IMR-90 (cell line): ENCODE measurements around the gene HBM. TPM values are rescaled to one million over a fixed set of nuclear protein-coding genes. Genes with fewer than 3 reads are reported as not detected.

ENCODE experiments used
- ATAC-seq: fragments of 200-7000 bp; cut with Tn5 transposase; 2 replicates; pipeline ENCODE4 v1.9.1; 2020; ENCODE audit warnings: low read depth, mild to moderate bottlenecking, moderate library complexity
- BruUV-seq: library from RNA; stranded (reverse); fragments of 400-500 nt; replicated peaks from 2 replicates; lab custom pipeline; 2021; lab: Mats Ljungman, UMichigan
- CTCF ChIA-PET: fragments of 300-600 bp; formaldehyde crosslinking; extraction: SDS; loops from one replicate; lab custom pipeline; 2021; ENCODE audit warnings: antibody characterized with exemption; lab: Yijun Ruan, JAX
- POLR2A ChIA-PET: fragments of 300-600 bp; sonication (Branson Sonifier 250); formaldehyde crosslinking; loops from one replicate; lab custom pipeline; 2022; ENCODE audit warnings: antibody characterized with exemption; ENCODE audit not compliant: unreplicated experiment; lab: Charles Lee
- DNase-seq: peaks from one replicate; pipeline ENCODE4 v3.0.0; 2013
- H2AFZ ChIP-seq: replicated peaks from 2 replicates; pipeline ENCODE3; 2013; ENCODE audit warnings: low read length, mild to moderate bottlenecking; ENCODE audit not compliant: poor library complexity
- H2AK5ac ChIP-seq: 2 replicates; pipeline ENCODE4 v1.6.1; 2013; ENCODE audit warnings: low read depth, low read length, inconsistent platforms
- H2AK9ac ChIP-seq: replicated peaks from 2 replicates; pipeline ENCODE3; 2013; ENCODE audit warnings: mild to moderate bottlenecking, low read depth, low read length, moderate library complexity; ENCODE audit not compliant: poor library complexity
- H2BK120ac ChIP-seq: 2 replicates; pipeline ENCODE4 v1.6.1; 2013; ENCODE audit warnings: low read depth, low read length, inconsistent platforms
- H2BK15ac ChIP-seq: 3 replicates; pipeline ENCODE4 v1.6.1; 2013; ENCODE audit warnings: low read depth, low read length, inconsistent platforms
- H2BK20ac ChIP-seq: 2 replicates; pipeline ENCODE4 v1.6.1; 2013; ENCODE audit warnings: low read depth, mild to moderate bottlenecking, inconsistent platforms, low read length, moderate library complexity
- H2BK5ac ChIP-seq: 2 replicates; pipeline ENCODE4 v1.6.1; 2013; ENCODE audit warnings: mild to moderate bottlenecking, low read depth, low read length, inconsistent platforms; ENCODE audit not compliant: poor library complexity, severe bottlenecking
- H3K14ac ChIP-seq: replicated peaks from 2 replicates; pipeline ENCODE4 v1.6.1; 2013; ENCODE audit warnings: low read depth, low read length, inconsistent platforms
- H3K18ac ChIP-seq: 2 replicates; pipeline ENCODE4 v1.6.1; 2013; ENCODE audit warnings: low read depth, low read length, control low read depth
- H3K23ac ChIP-seq: 2 replicates; pipeline ENCODE4 v1.6.1; 2013; ENCODE audit warnings: low read depth, low read length, inconsistent platforms
- H3K27ac ChIP-seq: 2 replicates; pipeline ENCODE4 v1.5.1; 2013; ENCODE audit warnings: mild to moderate bottlenecking, control low read depth, low read length; ENCODE audit not compliant: insufficient read depth
- H3K27me3 ChIP-seq: 2 replicates; pipeline ENCODE4 v1.6.1; 2013; ENCODE audit warnings: low read length; ENCODE audit not compliant: control insufficient read depth, insufficient read depth
- H3K36me3 ChIP-seq: 2 replicates; pipeline ENCODE4 v1.6.1; 2013; ENCODE audit warnings: low read length, mixed read lengths; ENCODE audit not compliant: control insufficient read depth, insufficient read depth
- H3K4ac ChIP-seq: 2 replicates; pipeline ENCODE4 v1.6.1; 2013; ENCODE audit warnings: low read depth, low read length, inconsistent platforms
- H3K4me1 ChIP-seq: 2 replicates; pipeline ENCODE4 v1.6.1; 2013; ENCODE audit warnings: low read length, mixed read lengths; ENCODE audit not compliant: control insufficient read depth, insufficient read depth
- H3K4me2 ChIP-seq: 2 replicates; pipeline ENCODE4 v1.6.1; 2013; ENCODE audit warnings: low read depth, mild to moderate bottlenecking, control low read depth, low read length, moderate library complexity
- H3K4me3 ChIP-seq: 2 replicates; pipeline ENCODE4 v1.5.1; 2013; ENCODE audit warnings: low read depth, mild to moderate bottlenecking, control low read depth, low read length, moderate library complexity; ENCODE audit not compliant: insufficient read depth
- H3K56ac ChIP-seq: 2 replicates; pipeline ENCODE4 v1.6.1; 2013; ENCODE audit warnings: low read length, inconsistent platforms; ENCODE audit not compliant: insufficient read depth; ENCODE audit errors: extremely low read depth
- H3K79me1 ChIP-seq, 2 experiments: 2 replicates each; pipeline ENCODE4 v1.6.1; 2013; ENCODE audit warnings: low read length in 2 of 2, inconsistent platforms in 1 of 2, low read depth in 1 of 2
- H3K9ac ChIP-seq: 2 replicates; pipeline ENCODE4 v1.6.1; 2013; ENCODE audit warnings: low read depth, low read length, control low read depth
- H3K9me1 ChIP-seq: 2 replicates; pipeline ENCODE4 v1.6.1; 2013; ENCODE audit warnings: low read length, inconsistent platforms; ENCODE audit not compliant: insufficient read depth
- H3K9me3 ChIP-seq: 2 replicates; pipeline ENCODE4 v1.6.1; 2013; ENCODE audit warnings: low read length; ENCODE audit not compliant: control insufficient read depth, insufficient read depth
- H4K20me1 ChIP-seq: 2 replicates; pipeline ENCODE4 v1.6.1; 2013; ENCODE audit warnings: low read length, inconsistent platforms; ENCODE audit not compliant: insufficient read depth
- H4K5ac ChIP-seq: 2 replicates; pipeline ENCODE4 v1.6.1; 2013; ENCODE audit warnings: mild to moderate bottlenecking, low read depth, low read length, control low read depth
- H4K8ac ChIP-seq, 2 experiments: 2 replicates each; pipeline ENCODE4 v1.6.1; 2013; ENCODE audit warnings: low read depth in 2 of 2, low read length in 2 of 2, control low read depth in 1 of 2, inconsistent platforms in 1 of 2
- H4K91ac ChIP-seq: 2 replicates; pipeline ENCODE4 v1.6.1; 2013; ENCODE audit warnings: low read depth, low read length, inconsistent platforms; ENCODE audit not compliant: insufficient read depth
- BHLHE40 ChIP-seq: fragments of 150-350 bp; IDR thresholded peaks from 2 replicates; pipeline ENCODE4 v1.6.1; 2016; ENCODE audit warnings: mild to moderate bottlenecking, low read depth, low read length
- CEBPB ChIP-seq: IDR thresholded peaks from 2 replicates; pipeline ENCODE4 v1.6.1; 2012; ENCODE audit warnings: low read depth, low read length, improper control_type of control experiment
- CHD1 ChIP-seq: IDR thresholded peaks from 2 replicates; pipeline ENCODE4 v1.6.1; 2012; ENCODE audit warnings: low read depth, low read length, improper control_type of control experiment
- FOS ChIP-seq: fragments of 150-350 bp; IDR thresholded peaks from 2 replicates; pipeline ENCODE4 v1.6.1; 2016; ENCODE audit warnings: low read depth, low read length
- MAFK ChIP-seq: IDR thresholded peaks from 2 replicates; pipeline ENCODE4 v1.6.1; 2012; ENCODE audit warnings: low read depth, low read length, improper control_type of control experiment
- MAZ ChIP-seq: IDR thresholded peaks from 2 replicates; pipeline ENCODE4 v1.6.1; 2012; ENCODE audit warnings: low read depth, mild to moderate bottlenecking, low read length, improper control_type of control experiment, moderate library complexity, borderline replicate concordance
- MXI1 ChIP-seq: IDR thresholded peaks from 2 replicates; pipeline ENCODE4 v1.6.1; 2012; ENCODE audit warnings: low read depth, mild to moderate bottlenecking, low read length, moderate library complexity, borderline replicate concordance
- NFE2L2 ChIP-seq: fragments of 150-350 bp; IDR thresholded peaks from 2 replicates; pipeline ENCODE4 v1.6.1; 2016; ENCODE audit warnings: low read depth, mild to moderate bottlenecking, low read length
- RAD21 ChIP-seq: IDR thresholded peaks from 2 replicates; pipeline ENCODE4 v1.6.1; 2012; ENCODE audit warnings: low read length, improper control_type of control experiment
- RCOR1 ChIP-seq: IDR thresholded peaks from 2 replicates; pipeline ENCODE4 v1.6.1; 2012; ENCODE audit warnings: mild to moderate bottlenecking, low read length, improper control_type of control experiment; ENCODE audit not compliant: insufficient replicate concordance
- RFX5 ChIP-seq: IDR thresholded peaks from 2 replicates; pipeline ENCODE4 v1.8.0; 2012; ENCODE audit warnings: low read depth, mild to moderate bottlenecking, low read length, moderate library complexity
- USF2 ChIP-seq: fragments of 150-350 bp; IDR thresholded peaks from 2 replicates; pipeline ENCODE4 v1.6.1; 2017; ENCODE audit warnings: mild to moderate bottlenecking, antibody characterized with exemption, low read length, low read depth
- WGBS, 2 experiments: methylation state at CpG; one replicate each; pipeline versions ENCODE4 v1.1.5 to v1.1.7; 2013; ENCODE audit warnings: missing lambda C conversion rate in 2 of 2; ENCODE audit not compliant: insufficient read length in 1 of 2; ENCODE audit errors: extremely low coverage in 2 of 2; 5-methylcytosine and 5-hydroxymethylcytosine counted together
- dilution Hi-C: fragments of 300-500 bp; cut with HindIII; formaldehyde crosslinking; loops from one replicate; pipeline ENCODE4 v1.14.3; 2018; ENCODE audit warnings: low sequenced_read_pairs; ENCODE audit not compliant: unreplicated experiment
- in situ Hi-C: fragments of 300-500 bp; cut with MboI; formaldehyde crosslinking; loops from 3 replicates; pipeline ENCODE4 v1.14.3; 2019; ENCODE audit warnings: low sequenced_read_pairs, inconsistent platforms, mixed read lengths
- intact Hi-C: fragments of 100-400 bp; cut with micrococcal nuclease; formaldehyde crosslinking; loops from 2 replicates; pipeline ENCODE4 v1.10.0; 2022
- polyA plus RNA-seq, 3 experiments: library from polyadenylated mRNA; depleted of rRNA; stranded (reverse); fragments of >200 nt; gene quantifications; 2 replicates each; pipeline ENCODE4 v1.2.3, GENCODE V29; 2012; ENCODE audit warnings: low replicate concordance in 1 of 3
- total RNA-seq: library from RNA; depleted of rRNA; stranded (reverse); fragments of >200 nt; gene quantifications from 2 replicates; pipeline ENCODE4 v1.2.3, GENCODE V29; 2012
- TF ChIP-seq, protein P1 (sequence below): fragments of 150-350 bp; IDR thresholded peaks from 2 replicates; pipeline ENCODE4 v1.6.1; 2016; ENCODE audit warnings: low read depth, mild to moderate bottlenecking, low read length, moderate library complexity, borderline replicate concordance

HBM gene
- total and polyA plus RNA-seq, 2 of the 4 experiments (the other 2 are of a cell fraction): not detected

DNA sequence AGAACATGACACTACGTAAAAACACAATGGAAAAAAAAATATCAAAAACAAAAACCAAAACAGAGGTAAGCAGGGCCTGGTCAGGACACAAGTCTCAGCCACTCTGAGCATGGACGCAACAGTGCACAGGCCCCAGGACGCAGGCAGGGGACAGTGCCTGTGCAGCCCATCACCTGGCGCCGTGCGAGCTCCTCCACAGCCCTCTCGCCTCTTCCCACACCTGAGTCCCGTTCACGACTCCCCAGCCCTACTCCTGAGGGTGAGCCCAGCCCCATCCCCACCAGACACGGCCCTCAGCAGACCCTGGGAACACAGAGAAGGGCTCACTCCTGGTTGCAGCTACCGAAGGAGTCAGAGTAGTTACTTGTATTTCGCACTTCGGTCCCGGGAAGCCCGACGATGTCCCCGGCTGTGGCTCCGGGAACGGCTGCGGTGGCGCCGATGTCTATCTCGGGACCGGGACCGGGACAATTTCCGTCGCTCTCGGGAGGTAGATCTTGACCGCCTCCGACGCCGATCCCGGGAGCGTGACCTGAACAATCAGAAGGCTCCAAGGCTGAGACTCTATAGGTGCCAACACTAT, 23.9 kb downstream of the HBM start:
- no peaks in the 10 kb centered on the region for H3K4me1 ChIP-seq
- peaks cover under 1% of the 10 kb centered on the region for H3K9me1 ChIP-seq
- H2BK120ac ChIP-seq: no peak overlapping the region
- no peak overlapping the region for H4K5ac ChIP-seq
- TF ChIP-seq MAFK (no peak), NFE2L2 (no peak), RAD21 (no peak), CEBPB (no peak), MXI1 (no peak), CHD1 (no peak), RCOR1 (no peak), RFX5 (no peak), MAZ (no peak), USF2 (no peak), FOS (no peak), BHLHE40 (no peak)
- TF ChIP-seq, protein P1, sequence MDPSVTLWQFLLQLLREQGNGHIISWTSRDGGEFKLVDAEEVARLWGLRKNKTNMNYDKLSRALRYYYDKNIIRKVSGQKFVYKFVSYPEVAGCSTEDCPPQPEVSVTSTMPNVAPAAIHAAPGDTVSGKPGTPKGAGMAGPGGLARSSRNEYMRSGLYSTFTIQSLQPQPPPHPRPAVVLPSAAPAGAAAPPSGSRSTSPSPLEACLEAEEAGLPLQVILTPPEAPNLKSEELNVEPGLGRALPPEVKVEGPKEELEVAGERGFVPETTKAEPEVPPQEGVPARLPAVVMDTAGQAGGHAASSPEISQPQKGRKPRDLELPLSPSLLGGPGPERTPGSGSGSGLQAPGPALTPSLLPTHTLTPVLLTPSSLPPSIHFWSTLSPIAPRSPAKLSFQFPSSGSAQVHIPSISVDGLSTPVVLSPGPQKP: no peak
- H3K4me3 ChIP-seq: no peak overlapping the region
- H4K8ac ChIP-seq: no peak overlapping the region
- no peak overlapping the region for H3K56ac ChIP-seq
- H4K91ac ChIP-seq: no peak overlapping the region
- no peaks in the 10 kb centered on the region for H3K27me3 ChIP-seq
- no peak overlapping the region for H2AFZ ChIP-seq
- H3K4ac ChIP-seq: no peak overlapping the region
- no peaks in the 10 kb centered on the region for H3K9me3 ChIP-seq
- H3K79me1 ChIP-seq: peaks cover 8 to 33% of the 10 kb centered on the region in 2 experiments
- H3K14ac ChIP-seq: no peak overlapping the region
- H2AK5ac ChIP-seq: no peak overlapping the region
- H2BK5ac ChIP-seq: no peak overlapping the region
- no peak overlapping the region for H2BK15ac ChIP-seq
- BruUV-seq: no TSS peak
- H3K23ac ChIP-seq: no peak overlapping the region
- peaks cover 67% of the 10 kb centered on the region for H3K36me3 ChIP-seq
- H3K4me2 ChIP-seq: no peak overlapping the region
- no peak overlapping the region for H3K27ac ChIP-seq
- no peak for ATAC-seq
- no peak overlapping the region for H3K9ac ChIP-seq
- H2AK9ac ChIP-seq: no peak overlapping the region
- no peak overlapping the region for H2BK20ac ChIP-seq
- intact Hi-C loops (no loop called here), in situ Hi-C loops (no loop called here), dilution Hi-C loops (no loop called here)
- peaks cover 21% of the 10 kb centered on the region for H4K20me1 ChIP-seq
- WGBS, 2 experiments: 98% methylated on average over 20 of the region's 34 CpGs; no CpG with 5 or more reads in 1 of the 2 experiments
- H3K18ac ChIP-seq: no peak overlapping the region
- ChIA-PET POLR2A (no interaction called here), CTCF (no interaction called here)
- no peak for DNase-seq
